A673 (cell line): ENCODE data around the gene SLC25A13. TPM values are rescaled to one million over a fixed set of nuclear protein-coding genes. Genes with fewer than 3 reads are reported as not detected.

Source experiments
- BruUV-seq: library from RNA; stranded (reverse); fragments of 400-500 nt; replicated peaks from 2 replicates; lab custom pipeline; 2021; lab: Mats Ljungman, UMichigan
- CTCF ChIA-PET: fragments of 300-600 bp; sonication (Branson Sonifier 250); formaldehyde crosslinking; loops from one replicate; lab custom pipeline; 2022; ENCODE audit warnings: antibody characterized with exemption; lab: Charles Lee
- POLR2A ChIA-PET: fragments of 300-600 bp; sonication (Branson Sonifier 250); formaldehyde crosslinking; loops from one replicate; lab custom pipeline; 2022; ENCODE audit warnings: antibody characterized with exemption; ENCODE audit not compliant: low non-redundant PET; lab: Charles Lee
- DNase-seq: peaks from one replicate; pipeline ENCODE4 v3.0.0-alpha.2; 2015; ENCODE audit warnings: low spot score
- H3K27ac ChIP-seq: fragments of 200-600 bp; sonication (generic); 2 replicates; pipeline ENCODE4 v1.5.1; 2016; ENCODE audit warnings: mixed run types, low read depth, mild to moderate bottlenecking, mixed read lengths, antibody characterized with exemption, low read length; ENCODE audit not compliant: poor library complexity, severe bottlenecking
- H3K27me3 ChIP-seq: fragments of 200-600 bp; sonication (generic); replicated peaks from 2 replicates; pipeline ENCODE4 v1.6.1; 2017; ENCODE audit warnings: mixed run types, low read depth, mild to moderate bottlenecking, mixed read lengths, antibody characterized with exemption, low read length; ENCODE audit not compliant: insufficient read depth, poor library complexity
- H3K36me3 ChIP-seq: fragments of 200-600 bp; sonication (generic); 2 replicates; pipeline ENCODE4 v1.6.1; 2016; ENCODE audit warnings: mixed run types, mild to moderate bottlenecking, mixed read lengths, antibody characterized with exemption, low read length; ENCODE audit not compliant: insufficient read depth, poor library complexity, severe bottlenecking
- H3K4me1 ChIP-seq: fragments of 200-600 bp; sonication (generic); 2 replicates; pipeline ENCODE4 v1.6.1; 2017; ENCODE audit warnings: mixed run types, mild to moderate bottlenecking, mixed read lengths, antibody characterized with exemption, low read length; ENCODE audit not compliant: insufficient read depth, poor library complexity, severe bottlenecking
- H3K4me3 ChIP-seq: fragments of 200-600 bp; sonication (generic); 2 replicates; pipeline ENCODE4 v1.5.1; 2016; ENCODE audit warnings: low read depth, mixed run types, mild to moderate bottlenecking, mixed read lengths, low read length; ENCODE audit not compliant: poor library complexity, severe bottlenecking
- H3K9me3 ChIP-seq: fragments of 200-600 bp; sonication (generic); 2 replicates; pipeline ENCODE4 v1.6.1; 2016; ENCODE audit warnings: mixed run types, low read depth, mild to moderate bottlenecking, mixed read lengths, antibody characterized with exemption, low read length; ENCODE audit not compliant: poor library complexity, severe bottlenecking
- CTCF ChIP-seq: fragments of 300-800, 200-600 bp; sonication (generic); conservative IDR thresholded peaks from 2 replicates; pipeline ENCODE4 v1.5.1; 2017; ENCODE audit warnings: low read depth, mild to moderate bottlenecking, antibody characterized with exemption, low read length, moderate library complexity, mixed read lengths
- EZH2 ChIP-seq: fragments of 200-600 bp; sonication (generic); IDR thresholded peaks from 2 replicates; pipeline ENCODE4 v1.6.1; 2017; ENCODE audit warnings: borderline replicate concordance, low read depth, mild to moderate bottlenecking, mixed read lengths, antibody characterized with exemption, low read length; ENCODE audit not compliant: poor library complexity, severe bottlenecking
- intact Hi-C: fragments of 100-400 bp; cut with micrococcal nuclease; formaldehyde crosslinking; loops from one replicate; pipeline ENCODE4 v1.10.0; 2022; ENCODE audit not compliant: unreplicated experiment
- total RNA-seq: library from RNA; stranded (reverse); gene quantifications from 2 replicates; pipeline ENCODE4 v1.2.3, GENCODE V29; 2021

The SLC25A13 gene
- total RNA-seq, 1 experiment from 2014 or later = 22.7 TPM

GRCh38 chr7:96143495-96144259, 178.2 kb downstream of the SLC25A13 start:
- TF ChIP-seq CTCF (no peak), EZH2 (no peak)
- no peak for DNase-seq
- H3K4me1 ChIP-seq = no peaks in the 10 kb centered on the region
- H3K36me3 ChIP-seq = no peaks in the 10 kb centered on the region
- no peaks in the 10 kb centered on the region for H3K27me3 ChIP-seq
- intact Hi-C loops = no loop called here
- BruUV-seq = no TSS peak
- no peak overlapping the region for H3K4me3 ChIP-seq
- no peaks in the 10 kb centered on the region for H3K9me3 ChIP-seq
- ChIA-PET POLR2A (no interaction called here), CTCF (no interaction called here)
- H3K27ac ChIP-seq = no peak overlapping the region

GRCh38 chr7:96136600-96137239, 185.2 kb downstream of the SLC25A13 start:
- Histone ChIP-seq H3K36me3 (no peaks in the 10 kb centered on the region), H3K27me3 (no peaks in the 10 kb centered on the region), H3K27ac (no peak overlapping the region), H3K4me1 (peaks cover 11% of the 10 kb centered on the region), H3K4me3 (no peak overlapping the region), H3K9me3 (no peaks in the 10 kb centered on the region)
- DNase-seq = no peak
- no peak for TF ChIP-seq EZH2
- TF ChIP-seq CTCF = no peak
- ChIA-PET CTCF (no interaction called here), POLR2A (no interaction called here)
- BruUV-seq = no TSS peak
- intact Hi-C loops = no loop called here

GRCh38 chr7:96135241-96135640, 186.7 kb downstream of the SLC25A13 start:
- intact Hi-C loops = no loop called here
- H3K27me3 ChIP-seq = no peaks in the 10 kb centered on the region
- DNase-seq = no peak
- no TSS peak for BruUV-seq
- CTCF ChIA-PET = no interaction called here
- no peaks in the 10 kb centered on the region for H3K36me3 ChIP-seq
- H3K9me3 ChIP-seq = no peaks in the 10 kb centered on the region
- TF ChIP-seq EZH2 (no peak), CTCF (no peak)
- H3K4me1 ChIP-seq = peaks cover 12% of the 10 kb centered on the region
- H3K27ac ChIP-seq = no peak overlapping the region
- H3K4me3 ChIP-seq = no peak overlapping the region
- POLR2A ChIA-PET = no interaction called here
